HepG2 (cell line): ENCODE measurements around the gene ENO1. TPM values are rescaled to one million over a fixed set of nuclear protein-coding genes. Genes with fewer than 3 reads are reported as not detected.

Experiments used
- BRD4 ChIP-seq: sonication (generic); formaldehyde crosslinking; IDR thresholded peaks from 2 replicates; pipeline ENCODE4 v1.4.0; 2020; ENCODE audit warnings: missing genetic modification reagents
- FOXK2 ChIP-seq: fragments of 450-650 bp; IDR thresholded peaks from 2 replicates; pipeline ENCODE4 v1.6.1; 2016
- HOXA9 ChIP-seq: sonication (generic); formaldehyde crosslinking; IDR thresholded peaks from 2 replicates; pipeline ENCODE4 v1.8.1; 2022; ENCODE audit warnings: missing genetic modification reagents, mild to moderate bottlenecking, moderate library complexity, borderline replicate concordance
- JUND ChIP-seq: sonication (generic); formaldehyde crosslinking; IDR thresholded peaks from 2 replicates; pipeline ENCODE4 v1.8.0; 2022; ENCODE audit warnings: mild to moderate bottlenecking, missing genetic modification reagents
- MXI1 ChIP-seq: IDR thresholded peaks from 3 replicates; pipeline ENCODE4 v1.6.1; 2012; ENCODE audit warnings: low read depth, low read length, inconsistent platforms, borderline replicate concordance
- PCBP2 ChIP-seq: fragments of 200-400 bp; formaldehyde crosslinking; optimal IDR thresholded peaks from 2 replicates; pipeline ENCODE3; 2018; ENCODE audit warnings: low read length, low read depth; ENCODE audit not compliant: poor library complexity, severe bottlenecking
- SRSF1 ChIP-seq: fragments of 200-400 bp; formaldehyde crosslinking; optimal IDR thresholded peaks from 2 replicates; pipeline ENCODE3; 2017; ENCODE audit warnings: mild to moderate bottlenecking, low read depth, low read length, moderate library complexity
- ZKSCAN1 ChIP-seq: fragments of 150-350 bp; IDR thresholded peaks from 2 replicates; pipeline ENCODE4 v1.6.1; 2014; ENCODE audit warnings: low read length
- ZNF318 ChIP-seq: sonication (generic); formaldehyde crosslinking; IDR thresholded peaks from 2 replicates; pipeline ENCODE4 v1.4.0; 2020; ENCODE audit warnings: mild to moderate bottlenecking, missing genetic modification reagents
- ZNF441 ChIP-seq: sonication (generic); formaldehyde crosslinking; IDR thresholded peaks from 2 replicates; pipeline ENCODE4 v1.7.0; 2021; ENCODE audit warnings: missing genetic modification reagents, borderline replicate concordance
- ZNF687 ChIP-seq: sonication (generic); formaldehyde crosslinking; IDR thresholded peaks from 2 replicates; pipeline ENCODE4 v1.5.1; 2020; ENCODE audit warnings: mild to moderate bottlenecking, missing genetic modification reagents, moderate library complexity
- ZSCAN9 ChIP-seq: IDR thresholded peaks from 2 replicates; pipeline ENCODE4 v1.6.1; 2016; ENCODE audit warnings: borderline replicate concordance
- polyA plus RNA-seq, 8 experiments: library from polyadenylated mRNA; depleted of rRNA in 3 of 8; stranded (reverse) in 7 of 8; unstranded in 1 of 8; fragments of >200 nt; fragmentation: Illumina TruSeq in 4 of 8; extraction: Trizol in 4 of 8; gene quantifications; 2 replicates each; pipeline versions ENCODE4 v1.2.1 to v1.2.3, GENCODE V29; 2011 to 2016; ENCODE audit warnings: low read depth in 4 of 8, missing spikeins in 1 of 8, mixed read lengths in 1 of 8; ENCODE audit not compliant: insufficient read depth in 1 of 8
- total RNA-seq, 5 experiments: library from RNA; depleted of rRNA; stranded (reverse); fragments of >200 nt; fragmentation: Illumina TruSeq; extraction: Trizol; gene quantifications; 2 replicates each; pipeline ENCODE4 v1.2.3, GENCODE V29; 2016; ENCODE audit warnings: low read depth in 1 of 5
- TF ChIP-seq, protein P1 (sequence below): sonication (generic); formaldehyde crosslinking; IDR thresholded peaks from 2 replicates; pipeline ENCODE4 v1.8.0; 2022; ENCODE audit warnings: mild to moderate bottlenecking, missing genetic modification reagents, borderline replicate concordance
- TF ChIP-seq, protein P2 (sequence below): sonication (generic); formaldehyde crosslinking; IDR thresholded peaks from 2 replicates; pipeline ENCODE4 v1.9.0; 2022; ENCODE audit warnings: missing genetic modification reagents, mild to moderate bottlenecking, borderline replicate concordance

Gene ENO1
- total and polyA plus RNA-seq, 2 of the 13 experiments (the other 11 are each of a cell fraction or from before 2014, with no cell fraction given) = 1,559 to 3,103 TPM

GRCh38 chr1:8910914-8911313 lies 32.4 kb upstream of the ENO1 start (continued):
- TF ChIP-seq, protein P1, sequence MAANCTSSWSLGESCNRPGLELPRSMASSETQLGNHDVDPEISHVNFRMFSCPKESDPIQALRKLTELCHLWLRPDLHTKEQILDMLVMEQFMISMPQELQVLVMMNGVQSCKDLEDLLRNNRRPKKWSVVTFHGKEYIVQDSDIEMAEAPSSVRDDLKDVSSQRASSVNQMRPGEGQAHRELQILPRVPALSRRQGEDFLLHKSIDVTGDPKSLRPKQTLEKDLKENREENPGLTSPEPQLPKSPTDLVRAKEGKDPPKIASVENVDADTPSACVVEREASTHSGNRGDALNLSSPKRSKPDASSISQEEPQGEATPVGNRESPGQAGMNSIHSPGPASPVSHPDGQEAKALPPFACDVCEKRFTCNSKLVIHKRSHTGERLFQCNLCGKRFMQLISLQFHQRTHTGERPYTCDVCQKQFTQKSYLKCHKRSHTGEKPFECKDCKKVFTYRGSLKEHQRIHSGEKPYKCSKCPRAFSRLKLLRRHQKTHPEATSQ (CRISPR knock-in tag) = no peak
- TF ChIP-seq PCBP2 (no peak), JUND (CRISPR knock-in tag) (no peak), ZNF441 (no peak), MXI1 (0 out of 3 replicates have a peak, but pooled peaks have one; percentile 51), ZNF318 (CRISPR knock-in tag) (no peak), SRSF1 (no peak), ZKSCAN1 (no peak), FOXK2 (no peak), HOXA9 (CRISPR knock-in tag) (no peak), ZNF687 (CRISPR knock-in tag) (peak; percentile 44; the same call in 1 of the 2 replicates), BRD4 (CRISPR knock-in tag) (no peak), ZSCAN9 (CRISPR knock-in tag) (peak; percentile 64; the same call in 1 of the 2 replicates)
- TF ChIP-seq, protein P2, sequence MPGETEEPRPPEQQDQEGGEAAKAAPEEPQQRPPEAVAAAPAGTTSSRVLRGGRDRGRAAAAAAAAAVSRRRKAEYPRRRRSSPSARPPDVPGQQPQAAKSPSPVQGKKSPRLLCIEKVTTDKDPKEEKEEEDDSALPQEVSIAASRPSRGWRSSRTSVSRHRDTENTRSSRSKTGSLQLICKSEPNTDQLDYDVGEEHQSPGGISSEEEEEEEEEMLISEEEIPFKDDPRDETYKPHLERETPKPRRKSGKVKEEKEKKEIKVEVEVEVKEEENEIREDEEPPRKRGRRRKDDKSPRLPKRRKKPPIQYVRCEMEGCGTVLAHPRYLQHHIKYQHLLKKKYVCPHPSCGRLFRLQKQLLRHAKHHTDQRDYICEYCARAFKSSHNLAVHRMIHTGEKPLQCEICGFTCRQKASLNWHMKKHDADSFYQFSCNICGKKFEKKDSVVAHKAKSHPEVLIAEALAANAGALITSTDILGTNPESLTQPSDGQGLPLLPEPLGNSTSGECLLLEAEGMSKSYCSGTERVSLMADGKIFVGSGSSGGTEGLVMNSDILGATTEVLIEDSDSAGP (CRISPR knock-in tag) = no peak
